ENCODE results near the gene C22orf23. TPM values are rescaled to one million over a fixed set of nuclear protein-coding genes. Genes with fewer than 3 reads are reported as not detected.

C22orf23 gene
- total RNA-seq, 1 experiment from 2014 or later, result 0.47 TPM

DNA sequence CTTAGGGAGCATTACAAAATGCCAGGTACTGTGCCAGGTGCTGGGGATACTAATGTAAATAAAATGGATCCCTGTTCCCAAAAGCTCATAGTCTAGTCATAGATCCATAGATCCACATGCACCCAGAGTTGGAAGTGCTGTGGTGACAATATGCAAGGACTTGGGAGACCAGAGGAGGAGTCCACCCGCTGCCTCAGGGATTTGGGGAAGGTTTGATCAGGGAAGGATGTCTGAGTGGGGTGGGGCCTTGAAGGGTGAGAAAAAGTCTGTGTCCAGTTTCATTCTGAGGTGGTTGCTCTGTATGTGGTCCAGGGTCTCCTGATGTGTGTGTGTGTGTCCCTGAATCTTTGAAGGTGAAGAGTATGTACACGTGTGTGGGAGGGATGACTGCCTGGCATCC is 21.8 kb upstream of the C22orf23 start:
- ATAC-seq (no peak), DNase-seq (ENCODE audit: low read depth, low spot score) (no peak)
- no peaks in the 10 kb centered on the region for H3K4me1 ChIP-seq (ENCODE audit: control insufficient read depth in 1 of 2, insufficient read depth in 2 of 2, low read length in 2 of 2)
- H3K4me2 ChIP-seq (ENCODE audit: low read length), result no peak overlapping the region
- TF ChIP-seq, protein P1, sequence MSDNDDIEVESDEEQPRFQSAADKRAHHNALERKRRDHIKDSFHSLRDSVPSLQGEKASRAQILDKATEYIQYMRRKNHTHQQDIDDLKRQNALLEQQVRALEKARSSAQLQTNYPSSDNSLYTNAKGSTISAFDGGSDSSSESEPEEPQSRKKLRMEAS (IDR thresholded peaks at IDR 0.05), result no peak
- TF ChIP-seq ELF1 (IDR thresholded peaks at IDR 0.05; ENCODE audit: borderline replicate concordance, low read depth) (no peak), RAD21 (IDR thresholded peaks at IDR 0.05; ENCODE audit: low read depth) (no peak), EZH2phosphoT487 (IDR thresholded peaks at IDR 0.05; ENCODE audit: borderline replicate concordance) (no peak), EGR1 (IDR thresholded peaks at IDR 0.05; ENCODE audit: low read depth) (no peak), TCF7L2 (IDR thresholded peaks at IDR 0.05; ENCODE audit: borderline replicate concordance, extremely low read depth, insufficient read depth, insufficient read length) (no peak), JUND (IDR thresholded peaks at IDR 0.05) (no peak), CEBPB (IDR thresholded peaks at IDR 0.05; ENCODE audit: low read depth) (no peak), YY1 (IDR thresholded peaks at IDR 0.05; ENCODE audit: extremely low read depth, insufficient replicate concordance, low read depth, low read length) (no peak)
- TF ChIP-seq, protein P2, sequence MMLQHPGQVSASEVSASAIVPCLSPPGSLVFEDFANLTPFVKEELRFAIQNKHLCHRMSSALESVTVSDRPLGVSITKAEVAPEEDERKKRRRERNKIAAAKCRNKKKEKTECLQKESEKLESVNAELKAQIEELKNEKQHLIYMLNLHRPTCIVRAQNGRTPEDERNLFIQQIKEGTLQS (IDR thresholded peaks at IDR 0.05), result no peak
- intact Hi-C loops (cut with micrococcal nuclease), result no loop called here
- RAD21 ChIA-PET (ENCODE audit: low non-redundant PET in 1 of 2, low total read pairs in 2 of 2, uncharacterized antibody in 2 of 2, unreplicated experiment in 2 of 2), result no interaction called here
- no peak overlapping the region for H2AFZ ChIP-seq (ENCODE audit: low read depth, low read length, poor library complexity, severe bottlenecking)
- no peaks in the 10 kb centered on the region for H3K27me3 ChIP-seq (ENCODE audit: insufficient read depth, low read length)
- CTCF ChIA-PET, result no interaction called here
- no peaks in the 10 kb centered on the region for H3K79me2 ChIP-seq (ENCODE audit: insufficient read depth, low read length)
- no peak overlapping the region for H3K27ac ChIP-seq (ENCODE audit: low read depth, low read length)
- H3K36me3 ChIP-seq (ENCODE audit: control insufficient read depth in 1 of 2, insufficient read depth in 2 of 2, low read length in 2 of 2), result no peaks in the 10 kb centered on the region
- no peaks in the 10 kb centered on the region for H3K9me3 ChIP-seq (ENCODE audit: control insufficient read depth in 1 of 2, insufficient read depth in 1 of 2, low read depth in 1 of 2, low read length in 2 of 2)
- no peaks in the 10 kb centered on the region for H3K9me2 ChIP-seq (ENCODE audit: insufficient read depth)
- no TSS peak for BruUV-seq (replicated peaks)
- H3K4me3 ChIP-seq (replicated peaks in 1 of 2; ENCODE audit: low read depth in 1 of 2, low read length in 2 of 2), result no peak overlapping the region
- H3K9ac ChIP-seq (ENCODE audit: low read length), result no peak overlapping the region
- no peaks in the 10 kb centered on the region for H4K20me1 ChIP-seq (ENCODE audit: insufficient read depth)
- POLR2A ChIA-PET, result no interaction called here
